HG03460 (cell line): Measurements from ENCODE around the gene RIPOR3.
"Not testable (repeated sequence)": the region's sequence is repeated elsewhere in the genome, so short reads cannot be mapped to it uniquely, and the experiment has no call there.

Source experiments
- ATAC-seq: cut with Tn5 transposase; IDR thresholded peaks from one replicate; pipeline ENCODE4 v1.9.1; 2021; ENCODE audit not compliant: unreplicated experiment

The RIPOR3 gene

DNA sequence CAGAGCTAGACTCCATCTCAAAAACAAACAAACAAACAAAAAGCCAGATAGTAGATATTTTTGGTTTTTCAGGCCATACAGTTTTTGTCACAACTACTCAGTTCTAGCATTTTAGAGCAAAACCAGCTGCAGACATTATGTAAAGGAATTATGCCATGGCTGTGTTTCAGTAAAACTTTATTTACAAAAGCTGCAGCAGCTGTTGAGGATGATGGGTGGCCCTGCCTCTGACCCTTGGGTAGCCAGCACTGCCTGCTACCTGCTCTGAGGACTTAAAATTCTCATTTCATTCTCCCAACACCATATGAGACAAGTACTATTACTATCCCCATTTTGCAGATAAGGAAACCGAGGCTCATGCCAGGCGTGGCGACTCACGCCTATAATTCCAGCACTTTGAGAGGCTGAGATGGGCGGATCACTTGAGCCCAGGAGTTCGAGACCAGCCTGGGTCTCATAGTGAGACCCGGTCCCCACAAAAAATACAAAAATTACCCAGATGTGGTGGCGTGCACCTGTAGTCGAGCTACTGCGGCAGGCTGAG, 56.3 kb downstream of the RIPOR3 start:
- ATAC-seq = no peak

DNA sequence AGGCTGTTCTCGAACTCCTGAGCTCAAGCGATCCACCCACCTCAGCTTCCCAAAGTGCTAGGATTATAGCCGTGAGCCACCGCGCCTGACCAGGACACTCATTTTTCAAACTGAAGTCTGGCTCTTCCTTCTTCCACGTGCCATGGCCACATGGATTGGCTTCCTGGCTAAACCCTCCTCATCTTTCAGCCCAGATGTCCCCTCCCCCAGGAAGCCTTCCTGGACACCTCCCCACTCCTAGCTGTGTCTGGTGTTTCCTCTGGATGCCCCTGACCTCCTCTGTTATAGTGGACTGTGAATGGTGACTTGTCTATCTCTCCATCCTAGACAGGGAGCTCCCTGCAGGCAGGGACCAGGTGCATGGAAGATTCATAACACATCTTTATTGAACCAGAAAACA, 57.2 kb downstream of the RIPOR3 start:
- ATAC-seq = no peak

DNA sequence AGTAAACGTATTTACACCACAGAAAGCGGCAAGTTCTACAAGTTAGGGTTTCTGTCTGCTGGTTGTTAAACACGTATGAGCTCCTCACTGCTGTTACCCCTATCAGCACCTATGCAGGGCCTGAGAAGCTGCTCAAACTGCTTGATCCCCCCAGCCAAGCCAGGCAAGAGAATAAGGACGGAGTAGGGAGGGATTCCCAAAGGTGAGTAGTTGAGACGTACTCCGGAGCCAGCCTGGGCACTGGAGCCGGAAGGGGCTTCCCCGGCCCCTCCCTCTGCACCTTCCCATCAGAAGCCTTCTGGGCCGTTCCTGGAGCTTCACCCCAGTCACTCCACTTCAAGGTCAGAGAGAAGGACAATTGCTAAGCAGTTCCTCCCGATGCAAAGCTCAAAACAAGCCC, 58.0 kb downstream of the RIPOR3 start:
- no peak for ATAC-seq

DNA sequence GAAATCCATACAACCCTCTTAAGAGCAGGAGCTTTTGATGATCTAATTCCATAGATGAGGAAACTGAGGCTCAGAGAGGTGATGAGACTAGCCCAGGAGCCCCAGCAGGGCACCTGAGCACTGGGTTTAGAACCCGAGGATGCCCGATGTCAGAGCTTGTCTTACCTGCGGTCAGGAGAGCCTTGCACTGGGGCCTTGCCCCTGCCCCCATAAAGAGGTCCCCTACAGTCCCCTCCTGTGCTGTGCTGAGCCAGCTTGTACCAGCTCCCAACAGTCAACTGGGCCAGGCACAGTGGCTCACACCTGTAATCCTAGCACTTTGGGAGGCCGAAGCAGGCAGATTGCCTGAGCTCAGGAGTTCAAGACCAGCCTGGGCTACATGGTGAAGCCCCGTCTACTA, 58.6 kb downstream of the RIPOR3 start:
- no peak for ATAC-seq

DNA sequence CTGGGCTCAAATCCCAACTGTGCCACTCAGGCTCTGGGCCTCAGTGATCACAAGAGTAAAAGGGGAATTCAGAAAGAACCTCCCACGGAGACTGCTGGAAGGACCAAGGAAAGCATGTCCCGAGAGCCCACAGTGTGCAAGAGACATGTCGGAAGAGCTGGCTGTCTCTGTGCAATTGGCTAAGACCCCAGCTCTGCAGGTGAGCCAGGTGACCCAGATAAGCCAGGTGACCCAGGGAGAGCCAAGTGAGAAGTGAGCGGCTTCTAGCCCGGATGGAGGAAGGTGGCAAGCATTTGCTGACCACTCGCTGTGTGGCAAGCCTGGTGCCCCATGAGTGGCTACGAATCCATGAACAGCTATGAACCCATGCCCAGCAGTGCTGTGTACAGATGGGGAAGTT, 59.1 kb downstream of the RIPOR3 start:
- no peak for ATAC-seq

DNA sequence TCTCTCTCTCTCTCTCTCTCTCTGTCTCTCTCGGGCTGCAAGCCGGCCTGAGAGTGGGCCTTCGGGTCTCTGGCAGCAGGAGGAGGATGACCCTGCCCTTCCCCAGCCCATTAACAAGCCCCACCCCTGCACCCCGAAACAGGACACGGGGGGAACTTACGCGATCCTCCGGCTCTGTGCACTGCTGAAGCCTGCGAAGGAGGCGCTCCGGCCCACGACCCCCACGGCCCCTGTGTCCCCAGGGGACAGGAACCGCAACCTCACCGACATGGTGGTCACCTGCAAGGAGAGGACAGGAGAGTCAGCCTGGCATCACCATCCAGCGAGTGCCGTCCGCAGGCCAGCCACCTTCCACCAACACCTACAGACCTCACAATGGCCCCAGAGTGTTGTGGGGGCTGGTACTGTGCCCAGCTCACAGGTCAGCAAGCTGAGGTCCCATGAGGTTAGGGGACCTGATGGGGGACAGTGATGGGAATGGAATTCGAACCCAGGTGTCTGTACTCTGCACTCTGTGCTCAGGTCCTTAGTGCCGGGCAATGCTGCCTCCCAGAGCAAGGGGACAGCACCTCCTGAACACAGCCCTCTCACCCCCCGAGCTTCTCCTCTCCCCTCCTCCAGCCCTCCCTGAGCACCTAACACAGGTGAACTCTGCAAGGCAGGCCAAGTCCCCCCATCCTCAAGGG, 60.6 kb downstream of the RIPOR3 start:
- no peak for ATAC-seq

DNA sequence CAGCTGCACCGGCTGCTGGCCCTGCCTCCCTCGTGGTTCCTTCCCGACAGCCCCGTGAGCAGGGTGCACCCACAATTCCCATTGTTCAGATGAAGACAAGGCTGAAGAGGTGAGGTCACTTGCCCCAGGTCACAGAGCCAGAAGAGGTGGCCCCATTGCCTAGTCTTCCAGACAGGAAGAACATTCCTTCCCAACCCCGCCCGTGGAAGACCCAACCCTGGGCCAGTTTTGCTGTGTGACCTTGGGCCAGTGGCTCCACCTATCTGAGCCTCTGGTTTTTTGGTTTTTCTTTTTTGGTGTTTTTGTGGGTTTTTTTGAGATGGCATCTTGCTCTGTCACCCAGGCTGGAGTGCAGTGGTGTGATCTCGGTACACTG, 61.7 kb downstream of the RIPOR3 start:
- ATAC-seq = no peak

DNA sequence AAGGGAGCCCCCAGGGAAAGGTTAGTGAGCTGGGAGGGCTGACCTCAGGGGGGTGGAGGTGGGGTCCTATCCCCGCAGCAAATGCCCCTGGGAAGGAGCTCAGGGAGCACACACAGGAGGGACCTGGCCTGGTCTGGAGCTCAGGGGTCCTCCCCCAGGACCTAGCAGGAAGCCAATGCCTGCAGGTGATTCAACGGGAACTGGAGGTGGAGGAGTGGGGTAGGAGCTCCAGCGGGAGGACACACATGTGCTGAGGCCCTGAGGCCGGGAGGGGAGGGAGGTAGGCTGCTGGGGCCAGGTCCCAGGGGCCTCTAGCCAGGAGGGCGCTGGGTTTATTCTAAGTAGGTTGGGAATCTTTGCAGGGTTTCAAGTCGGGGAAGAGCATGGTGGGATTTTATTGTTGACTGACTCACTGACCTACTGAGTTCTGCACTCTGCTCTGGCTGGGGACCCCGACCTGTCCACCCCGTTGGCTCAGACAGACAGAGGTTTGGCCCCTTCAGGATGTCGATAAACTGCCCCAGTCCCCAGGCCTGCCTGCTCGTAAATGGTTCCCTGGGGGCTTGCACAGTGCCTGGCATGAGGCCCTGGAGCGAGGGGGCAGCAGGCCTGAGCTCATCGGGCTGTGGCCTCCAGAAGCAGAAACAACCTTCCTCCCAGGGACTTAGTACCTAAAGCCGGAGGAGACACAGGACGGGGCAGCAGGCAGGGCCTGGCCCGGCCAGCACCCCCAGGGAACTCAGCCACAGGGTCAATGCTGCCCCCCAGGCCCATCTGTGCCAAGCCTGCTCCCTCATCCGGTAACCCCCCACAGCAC, 62.3 kb downstream of the RIPOR3 start:
- no peak for ATAC-seq

DNA sequence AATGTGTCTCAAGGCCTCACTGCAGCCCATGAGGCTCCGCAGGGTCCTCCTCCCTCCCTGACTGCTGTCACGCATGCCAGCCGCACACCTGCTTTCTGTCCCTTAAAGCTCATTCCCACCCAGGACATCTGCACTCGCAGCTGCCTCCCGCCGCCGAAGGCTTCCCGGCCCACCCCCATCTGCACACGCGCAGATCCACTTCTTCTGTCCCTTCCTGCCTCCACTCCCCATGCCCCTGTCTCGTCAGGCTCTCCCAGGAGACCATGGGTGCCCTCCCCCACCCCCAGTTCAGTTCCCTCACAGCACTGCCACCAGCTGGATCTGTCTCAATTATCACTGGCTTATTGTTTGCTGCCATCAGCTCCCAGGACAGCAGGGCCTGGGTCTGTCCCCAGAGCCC, 63.0 kb downstream of the RIPOR3 start:
- no peak for ATAC-seq

DNA sequence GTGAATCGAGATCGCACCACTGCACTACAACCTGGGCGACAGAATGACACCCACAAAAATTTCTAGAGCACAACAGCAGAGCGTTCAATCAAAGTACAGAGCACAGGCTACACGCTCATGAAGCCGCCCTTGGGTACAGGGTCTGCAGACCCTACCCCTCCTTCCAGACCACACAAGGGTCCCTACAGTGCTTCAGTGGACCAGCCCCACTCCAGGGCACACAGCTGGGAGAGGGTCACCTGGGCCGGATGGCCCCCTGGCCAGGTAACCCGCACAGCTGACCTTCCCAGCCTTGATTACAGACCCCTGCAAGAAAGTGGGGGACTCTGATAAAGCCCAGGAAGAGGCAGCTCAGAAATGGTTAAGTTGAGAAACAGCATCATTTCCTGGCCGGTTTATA, 63.6 kb downstream of the RIPOR3 start:
- ATAC-seq = no peak

DNA sequence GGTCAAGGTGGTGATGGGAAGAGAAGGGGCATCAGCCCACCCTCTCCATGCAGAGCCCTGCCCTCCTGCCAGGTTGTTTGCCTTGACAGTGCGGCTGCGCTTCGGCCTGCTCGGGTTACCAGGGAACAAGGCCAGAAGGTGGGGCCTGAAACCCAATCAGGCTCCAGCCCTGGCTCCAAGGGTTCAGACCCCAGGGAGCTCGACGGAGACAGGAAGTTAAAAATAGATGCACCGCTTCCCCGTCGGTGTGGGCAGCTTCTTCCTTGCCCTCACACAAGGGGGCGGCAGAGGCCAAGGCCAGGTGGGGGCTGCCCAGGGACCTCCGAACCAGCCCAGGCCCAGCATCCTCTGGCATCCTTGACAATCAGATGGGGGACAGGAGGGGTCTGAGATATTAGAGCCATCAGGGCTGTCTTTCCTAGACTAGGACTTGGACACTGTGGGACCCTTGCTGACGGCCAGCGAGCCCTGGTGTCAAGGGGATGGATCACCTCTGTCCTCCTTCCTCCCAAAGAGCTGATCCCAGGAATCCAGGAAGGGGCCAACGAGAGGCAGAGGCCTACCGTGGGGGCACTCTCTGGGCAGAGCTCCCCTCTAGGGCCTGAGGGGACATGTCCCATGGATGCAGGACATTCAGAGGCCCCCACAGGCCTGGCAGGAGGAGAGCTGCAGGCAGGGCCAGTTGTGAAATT, 65.2 kb downstream of the RIPOR3 start:
- ATAC-seq = no peak

DNA sequence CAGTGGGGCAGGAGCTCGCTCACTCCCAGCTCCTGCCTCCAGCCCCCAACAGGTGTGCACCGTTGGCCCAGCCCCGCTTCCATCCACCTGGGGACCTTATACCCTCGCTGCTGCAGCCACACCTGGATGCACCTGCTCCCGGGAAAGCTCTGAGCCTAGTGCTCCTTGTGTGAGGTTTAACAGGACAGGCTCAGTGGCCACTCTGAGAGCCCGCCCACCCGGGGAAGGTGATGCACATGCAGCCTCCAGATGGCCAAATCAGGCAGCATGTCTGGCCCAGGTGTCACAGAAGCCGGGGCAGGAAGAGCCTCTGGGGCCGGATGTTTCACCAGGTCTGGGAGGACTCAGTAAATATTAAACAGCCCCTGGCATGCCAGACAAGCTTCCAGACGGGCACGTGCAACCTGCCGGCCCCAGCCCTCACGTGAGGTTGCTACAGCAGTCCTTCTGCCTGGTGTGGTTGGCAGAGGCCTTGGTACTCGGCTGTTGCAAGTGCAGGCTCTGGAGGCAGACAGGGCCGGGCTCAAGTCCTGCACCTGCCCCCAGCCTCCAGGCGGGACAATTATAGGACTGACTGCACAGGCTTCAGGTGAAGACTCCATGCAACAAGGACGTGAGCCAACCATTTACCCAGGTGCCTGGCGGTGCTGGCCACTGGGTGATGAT, 66.9 kb downstream of the RIPOR3 start:
- ATAC-seq = no peak

DNA sequence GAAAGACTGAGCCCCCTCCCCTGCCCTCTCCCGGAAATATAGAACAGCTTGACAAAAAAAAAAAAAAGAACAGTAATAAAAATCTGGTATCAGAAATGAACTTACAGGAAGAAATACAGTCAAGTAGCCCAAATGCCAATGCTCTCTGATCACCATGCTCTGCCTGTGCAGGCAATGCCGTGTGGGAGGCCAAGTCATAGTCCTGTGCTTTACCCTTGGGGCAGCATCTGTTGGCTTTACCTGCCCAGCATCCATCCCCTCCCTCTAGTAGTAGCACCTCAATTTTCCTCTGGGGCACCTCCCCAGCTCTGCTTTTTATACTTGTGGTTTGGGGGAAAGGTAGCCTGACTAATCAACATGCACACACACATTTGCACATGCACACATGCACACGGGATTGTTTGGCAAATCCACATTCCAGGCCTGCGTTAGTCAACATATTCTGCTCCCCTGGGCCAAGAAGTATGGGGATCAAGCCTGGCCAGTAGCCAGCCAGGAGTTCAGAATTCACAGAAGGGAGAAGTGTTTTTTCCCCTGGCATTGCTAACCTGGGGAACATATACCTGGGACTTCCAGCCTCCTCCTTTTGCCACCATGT, 70.2 kb downstream of the RIPOR3 start:
- ATAC-seq = no peak

DNA sequence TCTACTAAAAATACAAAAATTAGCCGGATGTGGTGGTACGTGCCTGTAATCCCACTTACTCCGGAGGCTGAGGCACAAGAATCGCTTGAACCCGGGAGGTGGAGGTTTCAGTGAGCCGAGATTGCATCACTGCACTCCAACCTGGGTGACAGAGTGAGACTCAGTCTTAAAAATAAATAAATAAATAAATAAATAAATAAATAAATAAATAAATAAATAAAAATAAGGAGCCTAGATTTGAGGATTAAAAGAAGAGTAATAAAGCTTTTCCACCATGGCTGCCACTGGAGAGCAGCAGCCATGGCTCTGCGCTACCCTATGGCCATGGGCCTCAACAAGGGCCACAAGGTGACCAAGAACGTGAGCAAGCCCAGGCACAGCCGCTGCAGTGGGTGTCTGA, 70.9 kb downstream of the RIPOR3 start:
- not testable (repeated sequence) for ATAC-seq

DNA sequence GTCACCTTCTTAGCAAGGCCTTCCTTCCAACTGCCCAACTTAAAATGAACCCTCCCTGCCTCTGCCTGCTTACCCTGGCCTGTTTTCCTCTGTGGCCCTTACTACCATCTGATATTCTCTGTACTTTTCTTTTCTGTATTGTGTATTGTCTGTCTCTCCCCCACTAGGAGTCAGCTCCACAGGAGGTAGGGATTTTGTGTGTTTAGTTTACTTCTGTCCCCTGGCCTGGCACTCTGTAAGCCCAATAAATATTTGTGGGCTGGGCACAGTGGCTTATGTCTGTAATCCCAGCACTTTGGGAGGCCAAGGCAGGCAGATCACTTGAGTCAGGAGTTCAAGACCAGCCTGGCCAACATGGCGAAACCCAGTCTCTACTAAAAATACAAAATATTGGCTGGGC, 72.8 kb downstream of the RIPOR3 start:
- no peak for ATAC-seq

DNA sequence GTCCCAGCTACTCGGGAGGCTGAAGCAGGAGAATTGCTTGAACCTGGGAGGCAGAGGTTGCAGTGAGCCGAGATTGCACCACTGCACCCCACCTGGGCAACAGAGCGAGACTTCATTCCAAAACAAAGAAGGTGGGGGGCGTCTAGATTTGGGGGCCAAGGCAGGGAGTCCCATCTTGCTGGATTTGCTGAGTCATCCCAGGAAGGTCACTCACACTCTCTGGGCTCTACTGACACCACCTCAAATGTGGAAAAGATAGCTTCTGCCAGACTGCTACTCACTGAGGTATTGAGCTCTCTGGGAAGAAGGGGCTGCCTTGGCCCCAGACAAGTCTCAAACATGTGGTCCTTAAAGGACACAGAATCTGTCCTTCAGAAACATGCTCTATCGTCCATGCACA, 74.3 kb downstream of the RIPOR3 start:
- ATAC-seq = no peak

DNA sequence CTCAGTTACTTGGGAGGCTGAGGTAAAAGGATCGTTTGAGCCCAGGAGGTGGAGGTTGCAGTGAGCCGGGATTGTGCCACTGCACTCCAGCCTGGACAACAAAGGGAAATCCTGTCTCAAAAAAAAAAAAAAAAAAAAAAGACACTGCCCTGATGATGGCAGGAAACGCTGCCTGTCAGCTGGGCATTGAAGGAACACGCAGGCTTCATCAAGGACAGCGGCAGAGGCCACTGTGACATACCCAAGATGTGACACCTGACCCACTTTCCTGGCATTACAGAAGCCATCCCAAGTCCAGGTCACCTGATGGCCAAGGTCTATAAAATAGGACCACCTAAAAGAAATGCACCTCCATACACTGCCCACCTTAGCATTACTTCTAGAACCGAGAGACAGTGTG, 75.9 kb downstream of the RIPOR3 start:
- ATAC-seq = no peak

DNA sequence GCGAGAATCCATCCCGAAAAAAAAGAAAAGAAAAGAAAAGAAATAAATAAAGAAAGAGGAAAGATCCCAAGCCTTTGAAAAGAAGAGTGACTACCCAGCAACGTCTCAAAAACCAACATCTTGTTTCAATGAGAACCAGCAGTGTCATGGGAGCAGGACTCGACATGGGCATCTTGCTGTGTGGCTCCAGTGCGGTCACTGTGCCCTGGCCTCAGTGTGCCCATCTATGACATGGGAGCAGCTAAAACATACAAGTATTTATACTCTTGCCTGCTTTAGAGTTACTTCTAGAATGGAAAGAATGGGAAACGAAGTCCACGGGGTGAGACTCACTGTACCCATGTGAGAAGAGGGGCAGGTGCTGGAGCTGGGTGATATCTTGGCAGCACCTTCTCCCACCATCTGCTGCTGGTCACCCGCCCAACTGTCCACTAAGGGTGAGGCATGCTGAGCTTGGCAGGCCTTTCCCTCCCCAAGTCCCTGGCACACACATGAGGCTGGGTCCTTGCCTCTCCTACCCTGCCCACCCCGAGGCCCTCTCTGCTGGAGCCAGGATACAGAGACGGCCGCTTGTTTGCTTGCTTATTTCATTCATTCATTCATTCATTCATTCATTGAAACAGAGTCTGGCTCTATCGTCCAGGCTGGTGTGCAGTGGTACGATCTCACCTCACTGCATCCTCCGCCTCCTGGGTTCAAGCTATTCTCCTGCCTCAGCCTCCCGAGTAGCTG, 77.7 kb downstream of the RIPOR3 start:
- no peak for ATAC-seq

DNA sequence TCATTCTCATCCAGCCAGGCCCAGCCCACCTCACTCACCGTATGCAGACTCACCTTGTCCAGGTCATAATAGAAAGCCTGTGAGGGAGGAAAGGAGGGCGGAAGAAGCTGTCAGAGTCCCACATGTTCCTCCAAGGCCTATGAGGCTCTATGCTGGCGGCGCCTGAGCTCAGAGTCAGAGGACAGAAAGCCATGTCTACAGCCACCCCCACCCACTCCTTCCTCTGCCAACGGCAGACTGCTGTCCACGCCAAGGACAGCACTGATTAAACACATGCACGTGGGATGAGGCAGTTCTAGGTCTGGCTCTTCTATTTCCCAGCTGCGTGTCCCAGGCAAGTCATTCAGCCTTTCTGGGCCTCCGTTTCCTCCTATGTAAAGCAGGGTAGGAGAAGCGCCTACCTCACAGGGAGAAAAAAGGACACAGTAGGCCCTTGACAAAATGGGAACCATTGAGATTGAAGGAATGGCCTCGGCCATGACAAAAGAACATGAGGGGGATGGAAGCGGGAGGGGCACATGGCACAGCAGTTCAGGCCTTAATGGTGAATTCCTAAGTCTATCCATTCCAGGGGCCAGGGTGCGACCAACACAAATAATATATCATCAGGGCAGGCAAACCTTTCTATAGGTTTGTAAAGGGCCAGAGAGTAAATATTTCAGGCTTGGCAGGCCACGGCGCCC, 80.1 kb downstream of the RIPOR3 start:
- no peak for ATAC-seq
